ENCODE data around the gene ADAMTS4. TPM values are rescaled to one million over a fixed set of nuclear protein-coding genes. Genes with fewer than 3 reads are reported as not detected.
A peak's percentile ranks its signal among the peaks of the same experiment; 100 is the strongest.

ADAMTS4 gene
- total and polyA plus RNA-seq, 9 of the 15 experiments (the other 6 are each of a cell fraction or from before 2014, with no cell fraction given) = 0.07 to 3.7 (median 0.41) TPM

DNA sequence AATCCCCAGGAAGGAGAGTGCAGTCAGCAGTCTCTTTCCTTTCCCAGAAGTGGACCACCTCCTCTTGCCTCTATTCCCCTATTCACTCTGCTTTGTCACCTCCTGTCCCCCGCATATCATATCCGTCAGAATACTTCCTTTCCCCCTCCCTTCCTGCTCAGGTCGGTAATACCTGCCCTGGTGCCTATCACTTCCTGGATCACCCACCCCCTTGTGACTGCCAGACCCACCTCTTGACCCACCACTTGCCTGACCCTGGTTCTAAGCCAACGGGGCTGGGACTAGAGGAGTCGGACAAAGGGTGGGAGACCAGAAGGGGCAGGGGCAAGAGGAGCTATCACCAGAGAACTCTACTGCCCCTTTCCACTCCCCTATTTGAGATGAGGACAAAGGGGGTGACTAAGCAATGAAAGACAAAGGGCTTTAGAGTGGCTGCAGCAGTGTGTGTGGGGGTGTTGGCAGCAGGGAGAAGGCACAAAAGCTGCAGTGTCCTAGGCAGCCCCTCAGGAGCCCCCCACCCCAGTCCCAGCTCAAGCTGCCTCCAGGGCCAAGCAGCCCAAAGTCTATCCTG is 1.7 kb upstream of the ADAMTS4 start (continued):
- TF ChIP-seq, protein P1, sequence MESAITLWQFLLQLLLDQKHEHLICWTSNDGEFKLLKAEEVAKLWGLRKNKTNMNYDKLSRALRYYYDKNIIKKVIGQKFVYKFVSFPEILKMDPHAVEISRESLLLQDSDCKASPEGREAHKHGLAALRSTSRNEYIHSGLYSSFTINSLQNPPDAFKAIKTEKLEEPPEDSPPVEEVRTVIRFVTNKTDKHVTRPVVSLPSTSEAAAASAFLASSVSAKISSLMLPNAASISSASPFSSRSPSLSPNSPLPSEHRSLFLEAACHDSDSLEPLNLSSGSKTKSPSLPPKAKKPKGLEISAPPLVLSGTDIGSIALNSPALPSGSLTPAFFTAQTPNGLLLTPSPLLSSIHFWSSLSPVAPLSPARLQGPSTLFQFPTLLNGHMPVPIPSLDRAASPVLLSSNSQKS (CRISPR knock-in tag; IDR thresholded peaks at IDR 0.05) = no peak
- TF ChIP-seq NCOA1 (IDR thresholded peaks at IDR 0.05; ENCODE audit: low read depth) = no peak
- TF ChIP-seq, protein P2, sequence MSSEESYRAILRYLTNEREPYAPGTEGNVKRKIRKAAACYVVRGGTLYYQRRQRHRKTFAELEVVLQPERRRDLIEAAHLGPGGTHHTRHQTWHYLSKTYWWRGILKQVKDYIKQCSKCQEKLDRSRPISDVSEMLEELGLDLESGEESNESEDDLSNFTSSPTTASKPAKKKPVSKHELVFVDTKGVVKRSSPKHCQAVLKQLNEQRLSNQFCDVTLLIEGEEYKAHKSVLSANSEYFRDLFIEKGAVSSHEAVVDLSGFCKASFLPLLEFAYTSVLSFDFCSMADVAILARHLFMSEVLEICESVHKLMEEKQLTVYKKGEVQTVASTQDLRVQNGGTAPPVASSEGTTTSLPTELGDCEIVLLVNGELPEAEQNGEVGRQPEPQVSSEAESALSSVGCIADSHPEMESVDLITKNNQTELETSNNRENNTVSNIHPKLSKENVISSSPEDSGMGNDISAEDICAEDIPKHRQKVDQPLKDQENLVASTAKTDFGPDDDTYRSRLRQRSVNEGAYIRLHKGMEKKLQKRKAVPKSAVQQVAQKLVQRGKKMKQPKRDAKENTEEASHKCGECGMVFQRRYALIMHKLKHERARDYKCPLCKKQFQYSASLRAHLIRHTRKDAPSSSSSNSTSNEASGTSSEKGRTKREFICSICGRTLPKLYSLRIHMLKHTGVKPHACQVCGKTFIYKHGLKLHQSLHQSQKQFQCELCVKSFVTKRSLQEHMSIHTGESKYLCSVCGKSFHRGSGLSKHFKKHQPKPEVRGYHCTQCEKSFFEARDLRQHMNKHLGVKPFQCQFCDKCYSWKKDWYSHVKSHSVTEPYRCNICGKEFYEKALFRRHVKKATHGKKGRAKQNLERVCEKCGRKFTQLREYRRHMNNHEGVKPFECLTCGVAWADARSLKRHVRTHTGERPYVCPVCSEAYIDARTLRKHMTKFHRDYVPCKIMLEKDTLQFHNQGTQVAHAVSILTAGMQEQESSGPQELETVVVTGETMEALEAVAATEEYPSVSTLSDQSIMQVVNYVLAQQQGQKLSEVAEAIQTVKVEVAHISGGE (CRISPR knock-in tag; IDR thresholded peaks at IDR 0.05) = peak in 1 of 3 experiments; percentile 23; a peak in 1 of 6 replicates
- no peak for TF ChIP-seq KAT2B (IDR thresholded peaks at IDR 0.05; ENCODE audit: low read depth, low read length)
- TF ChIP-seq, protein P3, sequence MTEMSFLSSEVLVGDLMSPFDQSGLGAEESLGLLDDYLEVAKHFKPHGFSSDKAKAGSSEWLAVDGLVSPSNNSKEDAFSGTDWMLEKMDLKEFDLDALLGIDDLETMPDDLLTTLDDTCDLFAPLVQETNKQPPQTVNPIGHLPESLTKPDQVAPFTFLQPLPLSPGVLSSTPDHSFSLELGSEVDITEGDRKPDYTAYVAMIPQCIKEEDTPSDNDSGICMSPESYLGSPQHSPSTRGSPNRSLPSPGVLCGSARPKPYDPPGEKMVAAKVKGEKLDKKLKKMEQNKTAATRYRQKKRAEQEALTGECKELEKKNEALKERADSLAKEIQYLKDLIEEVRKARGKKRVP (CRISPR knock-in tag; IDR thresholded peaks at IDR 0.05) = no peak
- TF ChIP-seq ETV1 (tag; conservative IDR thresholded peaks at IDR 0.05; ENCODE audit: low read depth) = peak; percentile 64
- no peak for TF ChIP-seq KLF1 (tag; IDR thresholded peaks at IDR 0.05)
- TF ChIP-seq HEY1 (CRISPR knock-in tag; IDR thresholded peaks at IDR 0.05; ENCODE audit: borderline replicate concordance) = no peak
- TF ChIP-seq ZNF589 (CRISPR knock-in tag; IDR thresholded peaks at IDR 0.05; ENCODE audit: low read depth) = no peak; the same call in 1 of the 2 replicates
- no peak for TF ChIP-seq TCFL5 (CRISPR knock-in tag; conservative IDR thresholded peaks at IDR 0.05)
- TF ChIP-seq ZNF217 (CRISPR knock-in tag; IDR thresholded peaks at IDR 0.05) = no peak
- TF ChIP-seq, protein P4, sequence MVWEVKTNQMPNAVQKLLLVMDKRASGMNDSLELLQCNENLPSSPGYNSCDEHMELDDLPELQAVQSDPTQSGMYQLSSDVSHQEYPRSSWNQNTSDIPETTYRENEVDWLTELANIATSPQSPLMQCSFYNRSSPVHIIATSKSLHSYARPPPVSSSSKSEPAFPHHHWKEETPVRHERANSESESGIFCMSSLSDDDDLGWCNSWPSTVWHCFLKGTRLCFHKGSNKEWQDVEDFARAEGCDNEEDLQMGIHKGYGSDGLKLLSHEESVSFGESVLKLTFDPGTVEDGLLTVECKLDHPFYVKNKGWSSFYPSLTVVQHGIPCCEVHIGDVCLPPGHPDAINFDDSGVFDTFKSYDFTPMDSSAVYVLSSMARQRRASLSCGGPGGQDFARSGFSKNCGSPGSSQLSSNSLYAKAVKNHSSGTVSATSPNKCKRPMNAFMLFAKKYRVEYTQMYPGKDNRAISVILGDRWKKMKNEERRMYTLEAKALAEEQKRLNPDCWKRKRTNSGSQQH (CRISPR knock-in tag; IDR thresholded peaks at IDR 0.05) = no peak
- no peak for TF ChIP-seq FUS (optimal IDR thresholded peaks at IDR 0.05; ENCODE audit: low read depth, low read length)
- no peak for TF ChIP-seq ZNF324 (CRISPR knock-in tag; IDR thresholded peaks at IDR 0.05)
- TF ChIP-seq TAL1 (IDR thresholded peaks at IDR 0.05) = no peak
- 0 out of 2 replicates have a peak, but pooled peaks have one; percentile 22 for TF ChIP-seq POLR2G (IDR thresholded peaks at IDR 0.05; ENCODE audit: low read depth, low read length)
- TF ChIP-seq, protein P5, sequence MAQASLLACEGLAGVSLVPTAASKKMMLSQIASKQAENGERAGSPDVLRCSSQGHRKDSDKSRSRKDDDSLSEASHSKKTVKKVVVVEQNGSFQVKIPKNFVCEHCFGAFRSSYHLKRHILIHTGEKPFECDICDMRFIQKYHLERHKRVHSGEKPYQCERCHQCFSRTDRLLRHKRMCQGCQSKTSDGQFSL (CRISPR knock-in tag; IDR thresholded peaks at IDR 0.05) = peak; percentile 75; the same call in 1 of the 2 replicates
- TF ChIP-seq, protein P5 (tag; IDR thresholded peaks at IDR 0.05) = no peak
- peak; percentile 53 for TF ChIP-seq POLR2A (conservative IDR thresholded peaks at IDR 0.05)
- TF ChIP-seq SNRNP70 (optimal IDR thresholded peaks at IDR 0.05; ENCODE audit: low read depth, low read length) = no peak
